Activated CD4-positive, alpha-beta T cell treated with anti-CD3 and anti-CD28 coated beads for 1 hour (primary cell): ENCODE data around the gene UCHL3.
"Not testable (repeated sequence)": the region's sequence is repeated elsewhere in the genome, so short reads cannot be mapped to it uniquely, and the experiment has no call there.

Experiments used
- DNase-seq: peaks from one replicate; pipeline ENCODE4 v3.0.0-alpha.2; 2020

The UCHL3 gene

DNA sequence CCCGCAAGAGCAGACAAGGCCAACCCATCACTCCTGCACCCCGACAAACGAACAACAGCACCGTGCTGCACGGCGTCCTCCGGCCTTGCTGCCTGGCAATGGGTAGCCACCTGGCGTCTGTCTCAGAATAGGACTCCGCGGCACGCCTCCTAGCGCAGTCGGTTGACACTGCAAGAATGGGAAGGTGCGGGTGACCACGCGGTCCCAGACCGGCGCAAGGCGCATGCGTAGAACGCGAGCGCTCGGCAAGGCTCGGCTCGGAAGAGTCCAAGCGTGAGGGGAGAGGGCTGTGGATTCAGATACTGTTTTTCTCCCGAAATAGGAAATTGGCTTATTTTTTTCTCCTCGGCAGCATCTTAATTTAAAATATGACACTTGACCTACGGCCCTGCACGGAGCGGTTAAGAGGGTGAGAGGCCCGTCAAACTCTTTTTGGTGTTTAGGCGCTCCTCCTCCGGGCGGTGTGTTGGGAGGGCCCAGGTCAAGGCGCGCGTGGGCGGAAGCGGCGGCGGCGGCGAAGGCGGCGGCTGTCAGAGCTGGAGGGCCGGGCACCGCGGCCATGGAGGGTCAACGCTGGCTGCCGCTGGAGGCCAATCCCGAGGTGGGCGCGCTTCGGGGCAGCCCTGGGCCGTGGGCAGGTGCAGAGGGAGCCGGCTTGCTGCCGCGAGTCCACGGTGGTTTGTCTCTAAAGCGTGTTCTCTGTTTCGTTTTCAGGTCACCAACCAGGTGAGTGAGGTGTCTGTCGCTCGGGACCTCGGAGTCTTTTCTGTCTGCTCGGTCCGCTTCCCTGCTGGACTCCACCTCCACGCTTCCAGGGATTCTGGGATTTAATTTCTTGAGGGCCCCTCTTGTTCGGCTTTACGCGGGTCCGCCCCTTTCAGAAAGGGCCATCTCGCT, at the start of gene UCHL3:
Gene UCHL3, plus strand, starts transcription at position 530 of the 897 bp plus-strand sequence. Its CDS starts 30 bp downstream, at position 560.
- peak; percentile 96 for DNase-seq

DNA sequence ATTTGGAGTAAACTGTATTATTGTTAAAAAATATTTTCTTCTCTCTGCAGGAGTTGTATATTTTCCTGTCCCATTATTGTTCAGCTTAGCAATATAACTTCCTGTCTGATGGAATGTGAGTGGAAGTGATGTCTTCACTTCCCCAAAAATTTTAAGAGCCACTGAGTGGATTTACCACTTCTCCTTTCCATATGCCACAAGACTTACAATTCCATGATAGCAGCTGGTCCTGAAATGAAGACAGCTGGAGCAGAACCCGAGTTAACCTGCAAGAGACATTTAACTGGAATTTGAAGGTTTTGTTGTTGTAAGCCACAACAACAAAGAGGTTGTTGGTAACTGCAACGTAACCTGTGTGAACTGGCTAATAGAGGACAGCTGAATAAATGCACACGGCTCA, 44.3 kb upstream of the UCHL3 start:
- no peak for DNase-seq

DNA sequence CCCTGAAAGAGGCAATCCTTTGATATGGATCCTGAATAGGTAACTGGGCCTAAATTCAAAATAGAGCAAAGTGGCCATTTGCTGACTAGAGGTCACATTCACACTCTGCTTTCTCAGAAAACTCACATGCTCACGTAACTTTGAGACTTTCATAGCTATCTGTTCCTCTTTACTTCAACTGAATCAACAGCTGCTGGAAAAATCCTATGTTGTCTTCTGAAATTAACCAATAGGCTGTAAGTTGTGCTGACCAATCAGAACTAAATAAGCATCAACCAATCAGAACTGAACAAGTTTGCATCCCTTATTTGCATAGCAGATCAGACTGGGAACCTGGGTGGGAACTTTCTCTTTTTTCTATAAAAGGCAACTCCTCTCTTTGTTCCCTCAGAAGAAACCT, 43.6 kb upstream of the UCHL3 start:
- DNase-seq = no peak

DNA sequence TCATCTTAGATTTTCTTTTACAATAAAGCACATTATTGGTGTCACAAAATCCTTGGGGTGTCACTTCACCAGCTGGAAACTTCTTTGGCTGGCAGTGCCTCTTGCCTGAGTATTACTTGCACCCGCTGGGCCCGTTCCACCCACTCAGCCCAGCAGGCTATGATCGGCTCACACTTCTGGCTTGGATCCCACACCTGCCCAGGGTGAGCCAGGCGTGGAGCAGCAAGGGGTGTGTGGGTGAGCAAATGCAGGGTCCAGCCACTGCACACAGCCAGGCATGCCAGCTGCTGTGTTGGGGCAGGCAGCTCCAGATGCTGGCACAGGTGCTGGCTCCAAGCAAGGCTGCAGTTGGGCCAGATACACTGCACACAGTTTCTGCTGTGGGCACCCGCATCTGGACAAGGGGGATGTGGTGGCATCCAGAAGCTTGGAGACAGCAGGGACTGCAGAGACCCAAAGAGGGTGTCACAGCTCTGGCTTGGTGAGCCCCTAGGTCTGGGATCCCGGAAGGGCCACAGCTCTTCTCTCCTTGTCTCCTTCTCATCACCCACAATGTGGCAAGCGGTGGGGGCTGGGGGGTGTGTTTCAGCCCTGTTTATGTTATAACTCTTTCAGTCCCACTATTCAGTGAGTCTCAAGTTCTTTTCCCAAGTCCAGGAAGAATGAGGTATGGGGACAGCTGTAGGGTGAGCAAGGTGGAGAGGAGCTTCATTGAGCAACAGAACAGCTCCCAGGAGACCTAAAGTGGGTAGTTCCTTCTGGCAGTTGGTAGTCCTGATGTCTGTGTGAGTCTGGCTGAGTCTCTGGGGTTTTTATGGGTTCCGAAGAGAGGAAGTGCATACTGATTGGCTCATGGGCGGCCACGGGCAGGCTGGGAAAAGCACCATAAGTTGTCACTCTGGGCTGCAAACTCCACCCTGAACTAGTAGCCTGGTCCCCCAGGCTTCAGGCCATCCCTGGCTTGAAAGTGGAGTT, 42.3 kb upstream of the UCHL3 start:
- no peak for DNase-seq

DNA sequence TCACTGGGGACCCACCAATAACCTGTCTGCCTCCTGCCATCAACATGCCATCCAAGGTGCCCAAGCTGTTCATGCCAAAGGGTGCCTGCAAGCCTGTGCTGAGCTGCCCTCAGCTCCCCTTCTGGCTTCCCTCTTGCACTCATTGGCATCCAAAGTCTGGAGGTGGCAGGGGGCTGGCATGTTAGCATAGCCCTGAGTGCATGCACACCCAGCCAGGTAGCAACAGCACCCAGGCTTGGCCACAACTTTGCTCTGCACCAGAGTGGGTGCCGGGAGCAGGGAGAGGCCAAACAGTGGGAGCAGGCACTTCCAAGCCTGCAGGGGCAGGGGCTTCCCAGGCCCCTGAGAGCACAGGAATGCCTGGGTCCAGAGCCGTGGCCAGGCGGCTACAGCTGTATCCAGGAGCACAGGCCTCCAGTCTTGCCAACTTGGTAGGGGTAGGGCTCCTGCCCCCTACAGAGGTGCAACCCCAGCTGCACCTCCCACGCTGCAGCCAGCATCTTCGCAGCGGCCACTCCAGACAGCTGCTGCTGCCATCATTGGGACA, 41.5 kb upstream of the UCHL3 start:
- DNase-seq = no peak

DNA sequence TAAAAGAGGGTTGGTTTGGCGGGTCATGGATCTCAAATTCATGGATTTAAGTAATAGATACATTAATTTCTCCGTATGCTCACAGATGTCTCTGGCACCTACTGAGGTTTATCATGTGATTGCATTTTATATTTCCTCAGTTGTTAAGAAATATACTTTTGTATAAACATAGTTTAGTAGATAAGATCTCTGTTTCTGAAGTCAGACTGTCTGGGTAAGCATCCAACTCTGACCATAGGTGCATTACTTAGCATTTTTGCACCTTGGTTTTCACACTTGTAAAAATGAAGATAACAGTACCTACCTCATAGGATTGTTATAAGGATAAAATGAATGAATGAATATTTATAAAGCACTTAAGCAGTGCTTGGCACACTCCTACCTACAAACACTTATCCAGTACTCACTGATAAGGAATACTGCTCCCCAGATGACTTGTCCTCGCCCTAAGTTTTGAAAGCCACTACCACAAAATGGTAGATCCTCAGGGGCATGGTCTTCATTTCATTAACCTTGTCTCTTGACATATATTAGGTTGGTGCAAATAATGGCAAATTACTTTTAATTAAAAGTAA, 38.5 kb upstream of the UCHL3 start:
- DNase-seq = no peak

DNA sequence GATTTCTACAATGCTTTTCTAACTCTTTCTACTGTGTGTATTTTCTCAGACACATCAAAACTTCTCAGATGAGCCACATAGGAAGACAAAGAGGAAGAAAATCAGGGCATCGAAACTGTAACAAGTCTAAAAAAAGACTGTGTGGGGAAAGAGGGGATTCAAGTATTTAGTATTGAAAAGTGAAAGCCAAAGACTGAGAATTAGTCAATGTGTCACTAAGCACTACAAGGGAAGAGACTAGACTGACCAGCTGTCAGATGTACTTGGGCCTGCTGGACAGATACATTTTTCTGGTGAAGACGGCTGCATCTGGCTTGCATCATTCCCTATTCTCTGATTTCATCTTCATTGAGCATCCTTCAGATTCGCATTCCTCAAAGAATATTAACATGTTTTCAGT, 37.3 kb upstream of the UCHL3 start:
- DNase-seq = no peak

DNA sequence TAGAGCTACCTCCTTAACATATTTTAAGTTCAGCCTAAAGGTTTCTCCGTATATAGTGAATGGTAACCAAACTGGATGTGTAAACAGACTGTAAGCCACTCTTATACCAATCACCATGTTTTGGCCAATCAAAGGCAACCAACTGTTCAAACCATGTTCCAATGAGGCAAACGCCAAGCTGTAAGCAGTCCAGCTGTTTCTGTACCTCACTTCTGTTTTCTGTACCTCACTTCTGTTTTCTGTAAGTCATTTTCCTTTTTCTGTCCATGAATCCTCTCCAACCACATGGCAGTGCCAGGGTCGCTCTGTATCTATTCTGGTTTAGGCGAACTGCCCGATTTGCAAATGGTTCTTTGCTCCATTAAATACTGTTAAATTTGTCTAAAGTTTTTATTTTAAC, 36.3 kb upstream of the UCHL3 start:
- no peak for DNase-seq

DNA sequence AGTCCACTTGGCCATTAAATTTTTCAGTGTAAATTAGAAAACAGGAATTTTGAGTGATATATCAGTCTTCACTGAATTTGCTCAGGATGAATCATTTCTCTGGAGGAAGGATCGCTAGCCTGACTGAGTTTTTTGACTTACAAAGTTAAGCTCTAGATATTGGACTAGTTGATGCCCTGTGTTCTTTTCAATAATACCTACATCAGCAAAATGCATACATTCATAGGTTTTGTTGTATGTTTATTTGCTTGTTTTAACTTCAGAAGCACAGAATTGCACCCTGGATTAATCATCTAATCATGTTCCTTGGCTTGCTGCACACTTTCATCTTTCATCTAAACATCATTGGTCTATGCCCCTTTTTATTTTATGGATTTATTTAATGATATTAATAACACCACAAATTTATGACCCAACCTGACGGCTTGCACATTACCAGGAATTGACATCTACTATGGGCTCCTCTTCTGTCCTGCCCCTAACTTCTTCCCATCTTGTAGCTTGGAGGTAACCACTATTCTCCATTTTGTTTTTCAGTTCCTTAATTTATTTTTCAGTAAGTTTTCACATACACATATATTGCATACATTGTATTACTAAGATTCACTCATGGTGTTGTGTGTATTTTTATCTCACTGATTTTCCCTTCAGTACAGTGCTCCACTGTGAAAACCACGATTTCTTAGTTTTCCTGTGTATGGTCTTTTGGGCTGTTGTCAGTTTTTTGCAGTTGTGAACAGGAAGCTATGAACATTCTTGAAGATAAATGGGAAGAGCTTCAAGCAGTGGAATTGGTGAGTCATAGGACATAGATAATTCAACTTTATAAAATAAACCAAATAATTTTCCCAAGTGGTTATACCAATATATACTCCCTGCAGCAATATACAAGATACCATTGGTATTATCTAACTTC, 35.3 kb upstream of the UCHL3 start:
- DNase-seq = no peak

DNA sequence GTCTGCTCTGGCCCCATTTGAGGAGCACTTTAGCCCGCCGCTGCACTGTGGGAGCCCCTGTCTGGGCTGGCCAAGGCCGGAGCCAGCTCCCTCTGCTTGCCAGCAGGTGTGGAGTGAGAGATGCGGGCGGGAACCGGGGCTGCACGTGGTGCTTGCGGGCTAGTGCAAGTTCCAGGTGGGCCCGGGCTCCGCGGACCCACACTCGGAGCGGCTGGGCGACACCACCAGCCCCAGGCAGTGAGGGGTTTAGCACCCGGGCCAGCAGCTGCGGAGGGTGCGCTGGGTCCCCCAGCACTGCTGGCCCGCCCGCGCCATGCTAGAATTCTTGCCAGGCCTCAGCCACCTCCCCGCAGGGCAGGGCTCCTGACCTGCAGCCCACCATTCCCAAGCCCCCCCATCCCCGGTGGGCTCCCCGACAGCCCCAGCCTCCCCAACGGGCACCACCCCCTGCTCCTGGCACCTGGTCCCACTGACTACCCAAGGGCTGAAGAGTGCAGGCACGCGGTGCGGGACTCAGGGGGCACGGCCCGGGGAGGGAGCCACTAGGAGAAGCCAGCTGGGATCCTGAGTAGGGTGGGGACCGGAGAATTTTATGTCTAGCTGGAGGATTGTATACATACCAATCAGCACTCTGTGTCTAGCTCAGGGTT, 31.0 kb upstream of the UCHL3 start:
- DNase-seq = no peak

DNA sequence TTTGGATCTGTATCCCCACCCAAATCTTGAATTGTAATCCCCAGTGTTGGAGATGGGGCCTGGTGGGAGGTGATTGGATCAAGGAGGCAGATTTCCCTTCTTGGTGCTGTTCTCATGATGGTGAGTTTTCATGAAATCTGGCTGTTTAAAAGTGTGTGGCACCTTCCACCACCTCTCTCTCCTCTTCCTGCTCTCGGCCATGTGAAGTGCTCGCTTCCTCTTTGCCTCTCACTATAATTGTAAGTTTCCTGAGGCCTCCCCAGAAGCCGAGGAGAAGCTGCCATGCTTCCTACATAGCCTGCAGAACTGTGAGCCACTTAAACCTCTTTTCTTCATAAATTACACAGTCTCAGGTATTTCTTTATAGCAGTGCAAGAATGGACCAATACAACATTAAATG, 27.6 kb upstream of the UCHL3 start:
- DNase-seq = no peak

DNA sequence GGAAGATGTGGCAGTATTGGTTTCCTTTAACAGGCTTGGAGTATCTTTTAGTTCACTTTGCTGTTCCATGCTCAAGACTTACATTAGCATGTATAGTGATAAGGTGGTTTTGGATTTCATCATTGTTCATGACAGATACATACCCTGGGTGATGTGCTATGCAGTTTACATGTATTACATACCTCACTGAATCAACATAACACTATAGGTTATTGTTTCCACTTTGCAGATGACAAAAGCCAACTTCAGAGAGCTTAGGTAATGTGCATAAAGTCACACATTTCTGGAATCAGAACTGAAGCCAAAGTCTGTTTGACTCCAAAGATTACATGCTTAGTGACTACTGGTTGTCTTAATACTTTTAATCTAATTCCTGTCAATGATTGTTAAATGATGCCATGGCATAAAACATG, 19.0 kb upstream of the UCHL3 start:
- no peak for DNase-seq

DNA sequence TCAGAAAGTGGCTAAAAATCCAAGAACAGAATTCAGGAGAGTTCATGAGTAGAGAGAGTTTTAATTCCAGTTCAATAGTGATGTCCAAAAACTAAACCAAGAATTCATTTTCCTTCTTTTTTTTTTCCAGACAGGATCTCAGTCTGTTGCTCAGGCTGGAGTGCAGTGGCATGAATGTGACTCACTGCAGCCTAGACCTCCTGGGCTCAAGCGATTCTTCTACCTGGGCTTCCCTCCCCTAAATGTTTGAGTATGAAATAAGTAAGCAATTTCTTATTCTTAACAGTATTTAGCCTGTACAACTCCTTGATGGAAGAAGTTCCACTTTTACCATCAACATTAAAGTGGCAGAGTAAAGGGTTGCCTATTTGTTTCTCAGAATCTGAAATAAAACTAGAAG, 15.7 kb upstream of the UCHL3 start:
- DNase-seq = no peak

DNA sequence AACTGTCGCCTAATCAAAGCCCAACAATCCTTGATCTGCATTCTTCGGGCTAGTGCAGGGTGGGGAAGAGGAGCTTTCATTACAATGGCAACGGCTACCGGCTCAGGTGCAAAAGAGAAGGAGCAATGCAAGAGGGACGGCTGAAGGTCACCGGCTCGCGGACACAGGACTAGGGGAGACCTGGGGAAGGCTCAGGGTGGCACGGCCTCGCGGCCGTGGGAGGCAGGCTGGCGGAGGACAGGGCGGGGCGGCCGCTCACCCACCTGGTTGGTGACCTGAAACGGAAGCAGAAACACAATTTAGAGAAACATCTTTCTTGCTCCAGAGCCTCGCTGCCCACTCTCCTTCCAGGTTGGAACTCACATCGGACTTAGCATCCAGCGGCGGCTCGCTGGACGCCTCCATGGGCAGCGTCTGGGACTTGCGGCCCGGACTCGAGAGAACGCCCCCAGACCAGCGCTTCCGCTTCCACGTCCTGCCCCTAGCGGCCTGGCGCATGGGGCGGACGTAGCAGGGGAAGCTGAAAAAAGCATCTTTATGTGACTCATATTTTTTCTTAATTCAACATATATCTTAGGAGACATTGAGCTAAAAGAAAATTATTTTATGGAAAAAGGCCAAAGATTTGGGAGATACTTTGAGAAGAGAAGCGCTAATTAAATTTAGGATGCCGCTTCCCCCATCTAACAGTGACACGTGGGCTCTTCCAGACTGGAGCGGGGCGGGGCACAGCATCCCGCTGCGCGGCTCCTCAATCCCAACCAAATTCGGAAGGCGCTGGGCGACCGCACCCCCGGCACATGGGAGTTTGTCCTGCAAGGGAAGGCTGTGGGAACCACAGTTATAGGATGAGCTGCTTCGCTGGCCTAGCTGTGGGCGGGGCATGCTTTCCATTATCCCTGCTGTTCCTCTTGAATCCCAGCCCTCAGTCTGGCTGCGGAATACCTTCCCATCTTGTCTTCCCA, 11.9 kb upstream of the UCHL3 start, which contains the start of gene COMMD6:
Gene COMMD6, minus strand, starts transcription at position 441 of the 965 bp plus-strand sequence. Its CDS starts 36 bp downstream, at position 405.
- DNase-seq = peak; percentile 47

DNA sequence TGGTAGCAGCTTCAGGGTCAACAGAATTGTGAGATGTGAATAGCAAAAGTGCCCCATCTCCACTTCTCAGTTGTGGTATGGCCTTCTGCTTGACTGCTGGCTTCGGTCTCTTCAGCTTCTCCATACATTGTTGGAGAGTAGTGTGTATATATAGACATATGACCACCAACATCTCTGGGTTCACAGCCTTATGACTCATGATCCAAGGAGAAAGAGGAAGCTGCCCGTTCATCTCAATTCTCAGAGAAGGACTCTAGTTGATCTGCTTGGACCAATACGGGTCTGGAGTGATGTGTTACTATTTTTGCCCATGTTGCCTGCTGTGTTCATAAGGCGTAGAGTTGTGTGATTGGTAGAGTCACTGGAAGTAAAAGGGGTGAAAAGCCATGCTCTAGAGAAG, 8.3 kb upstream of the UCHL3 start:
- DNase-seq = no peak

DNA sequence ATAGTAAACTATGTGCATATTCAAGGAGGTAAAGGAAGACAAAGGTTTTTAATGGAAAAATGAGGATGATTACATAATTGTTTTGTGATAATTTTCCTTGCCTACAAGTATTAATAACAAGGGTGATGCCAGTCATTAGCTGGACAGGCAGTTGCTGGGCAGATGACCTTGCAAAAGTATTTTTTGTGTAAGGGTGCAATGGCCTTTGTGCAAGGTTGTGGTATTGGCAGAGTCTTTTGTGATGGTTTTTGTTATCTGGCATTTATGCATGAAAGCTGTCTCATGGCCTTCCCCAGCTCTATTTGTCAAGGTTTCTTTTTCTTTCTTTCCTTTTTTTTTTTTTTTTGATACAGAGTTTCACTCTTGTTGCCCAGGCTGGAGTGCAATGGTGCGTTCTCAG, 7.6 kb upstream of the UCHL3 start:
- DNase-seq = no peak

DNA sequence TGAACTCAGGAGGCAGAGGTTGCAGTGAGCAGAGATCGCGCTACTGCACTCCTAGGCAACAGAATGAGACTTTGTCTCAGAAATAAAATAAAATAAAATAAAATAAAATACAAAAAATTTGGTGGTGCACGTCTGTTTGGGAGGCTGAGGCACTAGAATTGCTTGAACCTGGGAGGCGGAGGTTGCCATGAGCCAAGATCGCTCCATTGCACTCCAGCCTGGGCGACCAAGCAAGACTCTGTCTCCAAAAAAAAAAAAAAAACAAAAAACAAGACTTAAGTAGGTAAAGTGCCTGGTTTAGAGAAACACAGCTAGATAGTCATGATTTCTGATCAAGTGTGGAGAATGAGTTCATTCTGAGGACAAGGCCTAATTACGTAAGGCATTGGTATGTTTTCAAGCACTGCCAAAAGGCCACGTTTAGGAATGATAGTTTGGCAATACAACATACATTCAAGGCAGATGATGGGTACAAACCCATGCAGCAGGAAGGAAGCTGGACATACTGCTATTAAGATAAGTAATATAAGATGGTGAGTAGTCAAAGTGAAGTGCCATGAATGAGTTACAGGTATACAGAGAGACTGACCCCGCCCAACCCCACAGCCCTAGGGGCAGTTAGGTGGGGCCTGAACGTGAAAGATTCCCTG, 4.8 kb upstream of the UCHL3 start:
- no peak for DNase-seq

DNA sequence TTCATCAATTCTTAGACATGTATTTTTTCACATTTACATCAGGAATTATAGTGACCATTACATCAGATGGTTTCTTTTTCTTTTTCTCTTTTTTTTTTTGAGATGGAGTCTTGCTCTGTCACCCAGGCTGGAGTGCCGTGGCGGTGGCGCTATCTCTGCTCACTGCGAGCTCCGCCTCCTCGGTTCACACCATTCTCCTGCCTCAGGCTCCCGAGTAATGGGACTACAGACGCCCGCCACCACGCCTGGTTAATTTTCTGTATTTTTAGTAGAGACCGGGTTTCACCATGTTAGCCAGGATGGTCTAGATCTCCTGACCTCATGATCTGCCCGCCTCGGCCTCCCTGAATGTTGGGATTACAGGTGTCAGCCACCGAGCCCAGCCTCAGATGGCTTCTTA, 4.2 kb upstream of the UCHL3 start:
- not testable (repeated sequence) for DNase-seq

DNA sequence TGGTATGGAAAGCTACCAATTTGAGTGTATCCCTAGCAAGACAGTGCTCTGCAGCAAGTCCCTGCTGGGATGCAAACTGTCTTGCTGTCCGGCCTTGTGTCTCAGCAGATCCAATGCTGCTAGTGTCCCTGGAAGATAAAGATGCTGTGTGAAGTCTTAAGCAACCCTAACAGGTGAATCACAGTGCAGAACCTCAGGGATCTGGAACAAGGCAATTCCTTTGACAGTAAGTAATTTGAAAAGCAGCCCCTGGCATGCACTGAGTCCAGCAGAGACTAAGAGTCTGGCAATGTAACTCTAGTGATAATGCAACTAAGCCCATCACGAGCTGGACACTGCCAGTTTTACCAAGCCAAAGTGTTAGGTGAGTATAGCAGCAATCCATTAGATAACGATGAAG, 1.7 kb upstream of the UCHL3 start:
- no peak for DNase-seq
